ENCODE results near the gene A1BG. TPM values are rescaled to one million over a fixed set of nuclear protein-coding genes. Genes with fewer than 3 reads are reported as not detected.

The A1BG gene
- total RNA-seq, 1 donor from 2014 or later, result 21.8 TPM

Other genes with a start within 250 kb of the A1BG start
- 9.7 and 10.8 TPM in 2 replicates for gene ZNF329, start 202.7 kb downstream of the A1BG start, total RNA-seq
- 47.2 and 50.3 TPM in 2 replicates for gene ZNF274, start 170.4 kb downstream of the A1BG start, total RNA-seq
- 45.2 and 61.7 TPM in 2 replicates for gene ZNF544, start 124.6 kb downstream of the A1BG start, total RNA-seq
- gene ZNF8, start 74.5 kb downstream of the A1BG start, total RNA-seq, result 4.7 and 5.3 TPM in 2 replicates
- 61.4 and 74.3 TPM in 2 replicates for gene ERVK3-1, start 48.1 kb downstream of the A1BG start, total RNA-seq
- gene ZSCAN22, start 26.5 kb downstream of the A1BG start, total RNA-seq, result 4.7 and 4.8 TPM in 2 replicates
- 1.7 and 2.1 TPM in 2 replicates for gene ZNF497, start 9.3 kb upstream of the A1BG start, total RNA-seq
- gene ZNF837, start 27.5 kb upstream of the A1BG start, total RNA-seq, result 3.1 and 3.5 TPM in 2 replicates
- 1,982 and 2,193 TPM in 2 replicates for gene RPS5, start 33.8 kb upstream of the A1BG start, total RNA-seq
- gene RNF225, start 42.2 kb upstream of the A1BG start, total RNA-seq, result 0.44 TPM in 1 of 2 replicates, not detected in the other
- gene ZNF584, start 55.2 kb upstream of the A1BG start, total RNA-seq, result 8.6 and 9.6 TPM in 2 replicates
- gene ZNF132, start 86.7 kb upstream of the A1BG start, total RNA-seq, result 9.2 and 10.4 TPM in 2 replicates
- gene ZNF324B, start 98.1 kb upstream of the A1BG start, total RNA-seq, result 11.1 and 11.7 TPM in 2 replicates
- 11.8 and 13.1 TPM in 2 replicates for gene ZNF324, start 113.6 kb upstream of the A1BG start, total RNA-seq
- 9.6 and 10.4 TPM in 2 replicates for gene ZNF446, start 122.9 kb upstream of the A1BG start, total RNA-seq
- gene SLC27A5, start 158.5 kb upstream of the A1BG start, total RNA-seq, result 8.0 and 10.2 TPM in 2 replicates
- gene ZBTB45, start 166.3 kb upstream of the A1BG start, total RNA-seq, result 18.0 and 20.2 TPM in 2 replicates
- 380 and 407 TPM in 2 replicates for gene TRIM28, start 190.6 kb upstream of the A1BG start, total RNA-seq
- gene CHMP2A, start 201.6 kb upstream of the A1BG start, total RNA-seq, result 95.6 and 96.3 TPM in 2 replicates
- 55.1 and 66.7 TPM in 2 replicates for gene UBE2M, start 205.1 kb upstream of the A1BG start, total RNA-seq
- gene MZF1, start 219.8 kb upstream of the A1BG start, total RNA-seq, result 41.9 and 54.5 TPM in 2 replicates

Measured in activated B cell treated with CpG ODN at 0.5 μM for 24 hours (primary cell).